Activated naive CD4-positive, alpha-beta T cell treated with anti-CD3 and anti-CD28 coated beads for 36 hours (primary cell): ENCODE results near the gene TMC2. TPM values are rescaled to one million over a fixed set of nuclear protein-coding genes. Genes with fewer than 3 reads are reported as not detected.
"Not testable (repeated sequence)": the region's sequence is repeated elsewhere in the genome, so short reads cannot be mapped to it uniquely, and the experiment has no call there.

Experiments
- CTCF ChIA-PET: fragments of 350-600 bp; sonication (Branson Sonifier 250); formaldehyde crosslinking; loops from one replicate; lab custom pipeline; 2021; ENCODE audit warnings: antibody characterized with exemption; lab: Charles Lee
- DNase-seq: peaks from one replicate; pipeline ENCODE4 v3.0.0-alpha.2; 2020
- H3K27ac Mint-ChIP-seq: one replicate; pipeline ENCODE4 v1.8.0; 2021; ENCODE audit warnings: mild to moderate bottlenecking, mixed read lengths
- H3K27me3 Mint-ChIP-seq: one replicate; pipeline ENCODE4 v1.8.0; 2021; ENCODE audit warnings: low read depth, mixed read lengths
- H3K36me3 Mint-ChIP-seq: one replicate; pipeline ENCODE4 v1.8.0; 2021; ENCODE audit warnings: low read depth, mixed read lengths
- H3K4me1 Mint-ChIP-seq: one replicate; pipeline ENCODE4 v1.8.0; 2021; ENCODE audit warnings: low read depth, mixed read lengths
- H3K4me3 Mint-ChIP-seq: one replicate; pipeline ENCODE4 v1.8.0; 2021; ENCODE audit warnings: mild to moderate bottlenecking, moderate library complexity, mixed read lengths
- H3K9me3 Mint-ChIP-seq: one replicate; pipeline ENCODE4 v1.8.0; 2021; ENCODE audit warnings: mixed read lengths
- intact Hi-C: fragments of 100-400 bp; cut with micrococcal nuclease; formaldehyde crosslinking; loops from one replicate; pipeline ENCODE4 v1.15.1; 2023
- total RNA-seq, 2 experiments: library from RNA; stranded (reverse); gene quantifications; one replicate each; pipeline ENCODE4 v1.2.3, GENCODE V29; 2021

Gene TMC2
- total RNA-seq = not detected

DNA sequence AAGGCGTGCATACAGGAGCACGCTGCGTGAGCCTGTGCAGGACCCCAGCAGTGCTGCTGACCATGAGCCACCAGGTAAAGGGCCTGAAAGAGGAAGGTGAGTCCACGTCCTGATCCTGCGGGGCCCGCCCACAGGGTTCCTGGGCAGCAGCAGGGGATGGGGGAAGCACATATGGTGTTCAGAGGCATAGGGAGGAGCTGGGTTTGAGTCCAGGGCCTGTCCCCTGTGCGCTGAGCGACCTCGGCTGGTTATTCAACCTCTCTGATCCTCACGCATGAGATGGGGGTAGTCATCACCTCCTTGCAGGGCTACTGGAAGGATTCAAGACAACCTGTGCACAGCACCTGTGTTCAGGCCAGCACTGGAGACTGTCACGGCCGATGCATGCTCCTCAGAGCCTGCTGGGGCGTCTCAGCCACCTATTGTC, at the start of gene TMC2:
Gene TMC2 (plus strand): TSS at position 14 of the 427 bp plus-strand sequence. CDS start 49 bp downstream, at position 63.
- intact Hi-C loops = no loop called here
- H3K27me3 Mint-ChIP-seq = peaks cover 15% of the 10 kb centered on the region
- H3K4me3 Mint-ChIP-seq = no peak within 1 kb of the TSS
- CTCF ChIA-PET = no interaction called here
- no peak for DNase-seq
- no peaks in the 10 kb centered on the region for H3K9me3 Mint-ChIP-seq
- H3K4me1 Mint-ChIP-seq = no peaks in the 10 kb centered on the region
- no peak within 1 kb of the TSS for H3K27ac Mint-ChIP-seq
- H3K36me3 Mint-ChIP-seq = no peaks in the 10 kb centered on the region

- CTCF ChIA-PET = not testable (repeated sequence)
Observed at GRCh38 chr20:2502808-2503384, 33.5 kb upstream of the TMC2 start.

GRCh38 chr20:2504803-2505202, 31.6 kb upstream of the TMC2 start:
- Mint-ChIP-seq H3K4me1 (peaks cover 26% of the 10 kb centered on the region), H3K36me3 (peaks cover 15% of the 10 kb centered on the region)
- not testable (repeated sequence) for H3K27ac Mint-ChIP-seq, DNase-seq, H3K9me3 Mint-ChIP-seq, H3K4me3 Mint-ChIP-seq, H3K27me3 Mint-ChIP-seq
- CTCF ChIA-PET = interaction anchor here (0.6 kb wide), 1 partner anchor 169 kb away, joined by 3 read pairs; no protein-coding TSS in a partner anchor
- intact Hi-C loops = loop anchor here (5.0 kb wide), 1 partner anchor 147 kb away; the partner anchor contains the start of gene NOP56

More at GRCh38 chr20:2502808-2503384, 33.5 kb upstream of the TMC2 start:
- H3K9me3 Mint-ChIP-seq, H3K27me3 Mint-ChIP-seq, DNase-seq, intact Hi-C loops, H3K27ac Mint-ChIP-seq, H3K4me3 Mint-ChIP-seq: not testable (repeated sequence)
- Mint-ChIP-seq H3K36me3 (peaks cover 22% of the 10 kb centered on the region), H3K4me1 (peaks cover 19% of the 10 kb centered on the region)

DNA sequence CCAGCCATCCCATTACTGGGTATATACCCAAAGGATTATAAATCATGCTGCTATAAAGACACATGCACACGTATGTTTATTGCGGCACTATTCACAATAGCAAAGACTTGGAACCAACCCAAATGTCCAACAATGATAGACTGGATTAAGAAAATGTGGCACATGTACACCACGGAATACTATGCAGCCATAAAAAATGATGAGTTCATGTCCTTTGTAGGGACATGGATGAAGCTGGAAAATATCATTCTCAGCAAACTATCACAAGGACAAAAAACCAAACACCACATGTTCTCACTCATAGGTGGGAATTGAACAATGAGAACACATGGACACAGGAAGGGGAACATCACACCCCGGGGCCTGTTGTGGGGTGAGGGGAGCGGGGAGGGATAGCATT, 29.9 kb upstream of the TMC2 start:
- not testable (repeated sequence) for H3K4me3 Mint-ChIP-seq, H3K9me3 Mint-ChIP-seq, H3K27ac Mint-ChIP-seq, H3K27me3 Mint-ChIP-seq, H3K36me3 Mint-ChIP-seq, DNase-seq
- CTCF ChIA-PET = interaction anchor here (0.7 to 9.9 kb wide), 2 partner anchors 16 to 188 kb away, joined by 3 to 74 read pairs; no protein-coding TSS in a partner anchor
- intact Hi-C loops = loop anchor here (5.0 kb wide), 1 partner anchor 146 kb away; the partner anchor contains the start of gene NOP56
- H3K4me1 Mint-ChIP-seq = peaks cover 26% of the 10 kb centered on the region

- intact Hi-C loops = loop anchor here (5.0 kb wide), 1 partner anchor 145 kb away; the partner anchor contains the start of gene NOP56
Observed at GRCh38 chr20:2507464-2507863, 28.9 kb upstream of the TMC2 start.

DNA sequence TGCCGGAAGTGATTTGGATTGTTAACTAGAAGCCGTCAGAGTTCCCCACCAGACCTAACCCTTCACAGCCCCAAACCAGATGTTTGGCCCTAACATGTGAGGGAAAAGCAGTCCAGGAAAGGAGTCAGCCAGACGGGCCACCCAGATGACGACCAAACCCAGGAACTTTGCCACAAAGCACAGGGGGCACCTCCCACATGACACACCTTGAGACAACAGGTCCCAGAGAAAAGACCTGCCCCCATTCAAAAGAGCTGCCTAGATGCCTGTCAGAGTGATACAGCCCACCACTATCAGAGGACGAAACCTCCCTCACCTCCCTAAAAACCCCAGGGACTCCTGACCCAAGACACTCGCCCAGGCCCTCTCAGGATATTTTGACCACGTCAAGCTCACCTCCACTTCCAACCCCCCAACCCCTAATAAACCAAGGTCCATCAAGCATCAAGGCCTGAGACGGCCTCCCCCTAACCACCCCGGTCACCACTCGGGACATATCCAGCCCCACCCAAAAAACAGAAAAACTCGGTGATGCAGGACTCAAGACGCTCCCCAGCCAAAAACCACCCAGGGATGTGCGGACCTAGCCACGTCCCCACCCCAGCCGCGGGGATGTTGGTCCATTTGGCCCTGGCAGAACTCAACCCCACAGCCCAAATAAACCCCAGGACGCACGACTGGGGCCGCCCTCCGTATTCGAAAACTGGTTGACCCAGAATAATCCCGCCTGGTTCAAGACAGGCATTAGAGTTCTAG, 28.3 kb upstream of the TMC2 start:
- Mint-ChIP-seq H3K4me3 (peak overlapping the region; percentile 99), H3K9me3 (no peaks in the 10 kb centered on the region), H3K27me3 (peaks cover 3% of the 10 kb centered on the region), H3K27ac (peak overlapping the region; percentile 90), H3K36me3 (peaks cover 5% of the 10 kb centered on the region), H3K4me1 (peaks cover 21% of the 10 kb centered on the region)
- intact Hi-C loops = loop anchor here (1.0 to 5.0 kb wide), 3 partner anchors 13 to 144 kb away; partner anchors contain the start of genes NOP56 and SNRPB
- DNase-seq = no peak
- CTCF ChIA-PET = interaction anchor here (0.6 to 9.9 kb wide), 3 partner anchors 14 to 139 kb away, joined by 3 to 74 read pairs (median 4); no protein-coding TSS in a partner anchor

More at GRCh38 chr20:2507464-2507863, 28.9 kb upstream of the TMC2 start:
- peaks cover 23% of the 10 kb centered on the region for H3K4me1 Mint-ChIP-seq
- H3K27ac Mint-ChIP-seq = no peak overlapping the region
- CTCF ChIA-PET = interaction anchor here (0.7 to 9.9 kb wide), 2 partner anchors 15 to 41 kb away, joined by 3 to 74 read pairs; no protein-coding TSS in a partner anchor
- H3K9me3 Mint-ChIP-seq = no peaks in the 10 kb centered on the region
- DNase-seq = no peak
- H3K4me3 Mint-ChIP-seq = peak overlapping the region; percentile 99
- peaks cover 3% of the 10 kb centered on the region for H3K27me3 Mint-ChIP-seq
- peaks cover 5% of the 10 kb centered on the region for H3K36me3 Mint-ChIP-seq

GRCh38 chr20:2508631-2509467, 27.5 kb upstream of the TMC2 start, which contains the start of gene ZNF343:
TSS of gene ZNF343 (minus strand) at chr20:2508915. CDS start at chr20:2493895, 15,020 bp downstream.
- CTCF ChIA-PET = interaction anchor here (0.6 to 9.9 kb wide), 4 partner anchors 9 to 138 kb away, joined by 3 to 74 read pairs (median 4); no protein-coding TSS in a partner anchor
- Mint-ChIP-seq H3K9me3 (no peaks in the 10 kb centered on the region), H3K4me3 (peak within 1 kb of the TSS; percentile 99), H3K27me3 (peaks cover 3% of the 10 kb centered on the region), H3K27ac (peak within 1 kb of the TSS; percentile 90), H3K4me1 (peaks cover 21% of the 10 kb centered on the region), H3K36me3 (peaks cover 5% of the 10 kb centered on the region)
- intact Hi-C loops = loop anchor here (1.0 to 5.0 kb wide), 3 partner anchors 12 to 143 kb away; partner anchors contain the start of genes NOP56 and SNRPB
- DNase-seq = peak; percentile 85

GRCh38 chr20:2509468-2509781, 26.9 kb upstream of the TMC2 start:
- Mint-ChIP-seq H3K4me1 (peaks cover 18% of the 10 kb centered on the region), H3K27me3 (peaks cover 3% of the 10 kb centered on the region), H3K9me3 (no peaks in the 10 kb centered on the region), H3K27ac (no peak overlapping the region), H3K4me3 (peak overlapping the region; percentile 99), H3K36me3 (peaks cover 5% of the 10 kb centered on the region)
- DNase-seq = no peak
- CTCF ChIA-PET = interaction anchor here (0.9 to 9.9 kb wide), 2 partner anchors 9 to 13 kb away, joined by 3 to 74 read pairs; no protein-coding TSS in a partner anchor
- intact Hi-C loops = loop anchor here (5.0 kb wide), 1 partner anchor 143 kb away; the partner anchor contains the start of gene NOP56

- intact Hi-C loops = loop anchor here (5.0 kb wide), 1 partner anchor 143 kb away; the partner anchor contains the start of gene NOP56
- Mint-ChIP-seq H3K27me3 (peaks cover 3% of the 10 kb centered on the region), H3K9me3 (no peaks in the 10 kb centered on the region), H3K36me3 (peaks cover 5% of the 10 kb centered on the region), H3K4me3 (peak overlapping the region; percentile 99), H3K4me1 (peaks cover 18% of the 10 kb centered on the region), H3K27ac (no peak overlapping the region)
- DNase-seq = no peak
- CTCF ChIA-PET = interaction anchor here (0.6 to 9.9 kb wide), 3 partner anchors 9 to 231 kb away, joined by 3 to 74 read pairs (median 4); no protein-coding TSS in a partner anchor
Observed at GRCh38 chr20:2509794-2510193, 26.6 kb upstream of the TMC2 start.

- no peak overlapping the region for H3K27ac Mint-ChIP-seq
- H3K4me3 Mint-ChIP-seq = no peak overlapping the region
- DNase-seq = no peak
- peaks cover 3% of the 10 kb centered on the region for H3K27me3 Mint-ChIP-seq
- H3K4me1 Mint-ChIP-seq = no peaks in the 10 kb centered on the region
- no peaks in the 10 kb centered on the region for H3K36me3 Mint-ChIP-seq
- intact Hi-C loops = no loop called here
- CTCF ChIA-PET = interaction anchor here (9.9 kb wide), 1 partner anchor 7 kb away, joined by 74 read pairs; no protein-coding TSS in a partner anchor
- H3K9me3 Mint-ChIP-seq = no peaks in the 10 kb centered on the region
Observed at GRCh38 chr20:2515203-2515602, 21.2 kb upstream of the TMC2 start.

- no peaks in the 10 kb centered on the region for H3K36me3 Mint-ChIP-seq
- H3K27ac Mint-ChIP-seq = no peak overlapping the region
- no peak overlapping the region for H3K4me3 Mint-ChIP-seq
- CTCF ChIA-PET = no interaction called here
- peaks cover 3% of the 10 kb centered on the region for H3K27me3 Mint-ChIP-seq
- H3K4me1 Mint-ChIP-seq = no peaks in the 10 kb centered on the region
- no peaks in the 10 kb centered on the region for H3K9me3 Mint-ChIP-seq
- intact Hi-C loops = no loop called here
- no peak for DNase-seq
Observed at GRCh38 chr20:2516399-2516798, 20.0 kb upstream of the TMC2 start.
